Natural killer cell treated with Interleukin-12 subunit alpha and Interleukin-12 subunit beta and Interleukin-15 and Interleukin-18, amount 100 ng/mL, for 72 hours (primary cell): ENCODE data around the gene BAIAP2. TPM values are rescaled to one million over a fixed set of nuclear protein-coding genes. Genes with fewer than 3 reads are reported as not detected.

ENCODE experiments used
- ATAC-seq, 2 donors: fragments of 150-1000 bp; cut with Tn5 transposase in 1 of 2; sonication (Bioruptor Pico), chemical (Tn5 transposase) in 1 of 2; 2 replicates each; pipeline ENCODE4 v1.10.0; 2021
- DNase-seq: peaks from one replicate; pipeline ENCODE4 v3.0.0; 2022; ENCODE audit warnings: low spot score
- H3K27ac Mint-ChIP-seq, 2 donors: 1 replicate in 1 of 2; 2 replicates in 1 of 2; pipeline ENCODE4 v1.8.0; 2022; ENCODE audit warnings: mixed read lengths in 2 of 2, mild to moderate bottlenecking in 1 of 2, moderate library complexity in 1 of 2
- H3K27me3 Mint-ChIP-seq, 2 donors: 1 replicate in 1 of 2; 2 replicates in 1 of 2; pipeline ENCODE4 v1.8.0; 2022; ENCODE audit warnings: mixed read lengths in 2 of 2
- H3K36me3 Mint-ChIP-seq: one replicate; pipeline ENCODE4 v1.8.0; 2022; ENCODE audit warnings: mixed read lengths
- H3K4me1 Mint-ChIP-seq, 2 donors: 1 replicate in 1 of 2; 2 replicates in 1 of 2; pipeline ENCODE4 v1.8.0; 2022; ENCODE audit warnings: low read depth in 2 of 2, mixed read lengths in 2 of 2, mild to moderate bottlenecking in 1 of 2
- H3K4me3 Mint-ChIP-seq: one replicate; pipeline ENCODE4 v1.8.0; 2022; ENCODE audit warnings: mixed read lengths
- H3K9me3 Mint-ChIP-seq: 2 replicates; pipeline ENCODE4 v1.8.0; 2022; ENCODE audit warnings: mixed read lengths
- total RNA-seq, 2 donors: library from RNA; stranded (reverse); gene quantifications; one replicate each; pipeline ENCODE4 v1.2.3, GENCODE V29; 2022

The BAIAP2 gene
- total RNA-seq, 2 donors from 2014 or later, result 7.3 to 9.6 TPM

DNA sequence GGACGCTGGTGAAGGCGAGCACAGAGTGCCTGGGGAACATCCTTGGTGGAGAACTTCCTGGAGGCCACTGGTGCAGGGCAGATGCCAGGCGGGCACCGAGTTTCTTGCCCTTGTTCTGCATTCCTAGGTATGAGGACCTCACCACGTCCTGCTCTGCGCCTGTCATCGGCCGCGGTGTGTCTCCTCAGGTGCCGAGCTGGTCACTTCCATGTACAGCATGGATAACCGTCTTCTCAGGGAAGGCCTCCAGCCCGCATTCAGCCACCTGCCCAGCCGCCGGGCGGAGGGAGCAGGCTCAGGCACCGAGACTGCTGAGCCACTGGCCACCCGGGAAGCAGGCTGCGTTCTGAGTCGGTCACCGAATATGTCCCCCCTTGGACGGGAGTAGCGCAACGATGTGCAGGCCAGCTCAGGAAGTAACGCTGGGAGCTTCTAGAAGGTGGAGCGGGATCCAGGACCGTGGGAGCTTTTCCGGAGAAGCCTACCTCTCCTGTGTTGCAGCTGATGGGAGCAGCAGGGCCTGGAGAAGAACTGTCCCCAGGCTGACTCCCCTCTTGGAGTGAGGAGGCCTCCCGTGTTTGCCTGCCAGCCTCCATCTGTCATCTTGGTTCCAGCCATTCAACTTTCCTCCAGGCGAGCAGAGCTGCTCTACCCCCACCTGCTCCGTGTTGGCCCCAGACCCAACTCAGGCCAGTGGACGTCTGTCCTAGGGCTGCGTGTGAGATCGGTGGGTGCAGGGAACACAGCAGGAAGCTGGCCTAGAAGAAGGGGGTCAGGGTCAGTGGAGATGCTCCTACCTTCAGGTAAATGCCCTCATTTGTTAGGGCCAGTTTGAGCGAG lies 2.1 kb upstream of the BAIAP2 start:
- no peak for DNase-seq
- Mint-ChIP-seq H3K4me1 (peaks cover 6 to 7% of the 10 kb centered on the region in 2 donors), H3K4me3 (peak overlapping the region; percentile 65), H3K27me3 (peaks cover 8 to 12% of the 10 kb centered on the region in 2 donors), H3K27ac (no peak overlapping the region), H3K9me3 (no peaks in the 10 kb centered on the region), H3K36me3 (no peaks in the 10 kb centered on the region)
- ATAC-seq, result no peak

GRCh38 chr17:81033535-81034167 lies 1.3 kb upstream of the BAIAP2 start:
- no peaks in the 10 kb centered on the region for H3K9me3 Mint-ChIP-seq
- H3K4me1 Mint-ChIP-seq, result peaks cover 6 to 7% of the 10 kb centered on the region in 2 donors
- peak overlapping the region; percentile 75 for H3K4me3 Mint-ChIP-seq
- ATAC-seq, result no peak
- H3K27ac Mint-ChIP-seq, result no peak overlapping the region
- H3K27me3 Mint-ChIP-seq, result peaks cover 8 to 12% of the 10 kb centered on the region in 2 donors
- H3K36me3 Mint-ChIP-seq, result no peaks in the 10 kb centered on the region
- DNase-seq, result no peak

DNA sequence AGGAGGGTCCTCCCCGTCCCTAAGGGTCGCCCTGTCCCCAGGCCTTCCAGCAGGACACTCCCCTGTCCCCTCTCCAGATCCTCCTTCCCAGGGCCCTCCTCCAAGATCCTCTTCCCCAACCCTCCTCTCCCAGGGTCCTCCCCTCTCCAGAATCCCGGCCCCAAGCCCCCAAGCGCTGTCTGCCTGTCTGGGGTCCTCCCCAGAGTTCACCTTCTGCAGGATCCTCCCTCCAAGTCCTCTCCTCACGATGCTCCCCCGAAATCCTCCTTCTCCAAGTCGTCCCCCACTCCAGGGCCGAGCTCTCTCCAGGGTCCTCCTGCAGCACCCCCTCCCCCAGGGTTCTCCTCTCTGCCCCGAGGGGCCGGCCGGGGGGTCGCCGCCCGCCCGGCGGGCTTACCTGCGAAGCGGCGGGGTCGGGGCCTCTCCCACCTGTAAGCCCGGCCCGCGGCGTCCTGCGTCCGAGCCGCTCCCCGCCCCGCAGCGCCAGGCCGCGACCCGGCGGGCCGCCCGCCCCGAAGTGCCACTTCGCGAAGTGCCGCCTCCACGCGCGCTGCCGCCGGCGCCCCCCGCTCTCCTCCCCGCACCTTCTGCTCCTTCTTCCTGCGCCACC lies 678 bp upstream of the BAIAP2 start:
- Mint-ChIP-seq H3K27me3 (peaks cover 8 to 9% of the 10 kb centered on the region in 2 donors), H3K9me3 (no peaks in the 10 kb centered on the region), H3K36me3 (no peaks in the 10 kb centered on the region), H3K4me3 (peak overlapping the region; percentile 75), H3K4me1 (peaks cover 6 to 7% of the 10 kb centered on the region in 2 donors), H3K27ac (no peak overlapping the region)
- ATAC-seq (peak in 1 of 2 donors; percentile 22), DNase-seq (no peak)

DNA sequence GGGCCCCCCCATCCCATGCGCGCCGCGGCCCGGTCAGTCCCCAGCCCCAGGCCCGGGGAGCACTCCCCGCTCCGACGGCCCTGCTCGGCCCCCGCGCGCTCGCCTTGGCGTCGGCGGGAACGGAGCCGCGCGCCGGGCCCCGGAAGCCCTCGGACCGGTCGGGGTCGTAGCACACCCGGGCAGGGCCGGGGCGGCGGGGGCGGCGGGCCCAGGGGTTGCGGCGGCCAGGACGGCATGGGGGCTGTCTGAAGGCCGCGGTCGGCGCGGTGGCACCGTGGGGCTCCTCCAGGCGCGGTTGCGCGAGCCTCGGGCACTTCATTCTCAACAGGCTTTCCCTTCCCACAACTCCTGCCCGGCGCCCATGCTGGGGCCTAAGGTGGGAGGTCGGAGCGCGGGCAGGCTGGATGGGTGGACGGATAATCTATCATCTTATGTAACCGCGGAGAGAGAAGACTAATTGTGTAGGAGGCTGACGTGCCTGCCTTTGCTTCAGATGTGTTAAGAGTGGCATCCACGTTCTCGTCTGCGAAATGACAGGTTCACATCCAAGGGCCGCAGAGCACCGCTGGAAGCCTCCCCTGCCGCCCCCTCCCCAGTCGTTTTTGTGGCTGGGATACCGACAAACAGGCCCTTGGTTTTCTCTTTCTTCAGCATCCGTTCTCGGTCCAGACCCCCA lies 708 bp downstream of the BAIAP2 start:
- DNase-seq, result peak; percentile 68
- no peaks in the 10 kb centered on the region for H3K9me3 Mint-ChIP-seq
- peak overlapping the region in 1 of 2 donors; percentile 59 for H3K27ac Mint-ChIP-seq
- ATAC-seq, result no peak
- H3K4me3 Mint-ChIP-seq, result peak overlapping the region; percentile 77
- H3K36me3 Mint-ChIP-seq, result no peaks in the 10 kb centered on the region
- peaks cover 6 to 7% of the 10 kb centered on the region in 2 donors for H3K4me1 Mint-ChIP-seq
- H3K27me3 Mint-ChIP-seq, result peaks cover 8 to 9% of the 10 kb centered on the region in 2 donors

DNA sequence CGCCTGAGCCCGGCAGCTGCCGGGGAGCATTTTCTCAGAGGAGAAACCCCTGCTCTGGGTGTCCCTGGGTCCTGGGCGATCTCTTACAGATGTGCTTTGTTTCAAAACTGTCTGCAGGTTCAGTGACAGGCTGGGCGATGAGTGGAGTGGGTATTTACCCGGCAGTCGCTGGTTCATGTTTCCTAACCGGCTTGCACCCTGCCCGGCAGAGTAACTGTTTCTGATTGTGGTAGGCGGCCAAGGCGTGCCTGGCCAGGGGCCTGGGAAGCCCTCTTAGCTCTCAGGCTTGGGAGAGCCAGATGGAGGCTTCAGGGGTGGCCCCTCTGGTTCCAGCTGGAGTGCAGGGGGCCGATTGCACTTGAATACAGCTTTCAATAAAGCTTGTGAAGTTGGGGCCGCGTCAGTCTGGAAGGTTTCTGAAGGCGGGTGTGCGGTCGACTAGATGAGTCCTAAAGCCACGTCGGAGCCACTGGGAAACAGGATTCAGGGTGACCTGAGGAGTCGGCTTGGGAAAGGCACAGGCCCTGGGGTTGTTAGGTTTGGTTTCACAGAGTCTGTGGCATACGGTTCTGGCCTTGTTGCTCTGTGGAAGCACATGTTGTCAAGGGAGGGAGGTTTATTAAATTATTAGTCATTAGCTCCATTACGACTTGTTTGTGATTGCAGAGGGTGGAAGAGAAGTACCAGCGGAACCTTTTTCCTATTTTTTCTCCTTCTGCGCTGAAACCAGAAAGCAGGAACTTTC lies 1.4 kb downstream of the BAIAP2 start:
- Mint-ChIP-seq H3K9me3 (no peaks in the 10 kb centered on the region), H3K4me1 (peaks cover 6 to 7% of the 10 kb centered on the region in 2 donors), H3K27ac (peak overlapping the region in 1 of 2 donors; percentile 59), H3K4me3 (peak overlapping the region; percentile 77), H3K36me3 (no peaks in the 10 kb centered on the region), H3K27me3 (peaks cover 8 to 9% of the 10 kb centered on the region in 2 donors)
- DNase-seq, result no peak
- ATAC-seq, result no peak

DNA sequence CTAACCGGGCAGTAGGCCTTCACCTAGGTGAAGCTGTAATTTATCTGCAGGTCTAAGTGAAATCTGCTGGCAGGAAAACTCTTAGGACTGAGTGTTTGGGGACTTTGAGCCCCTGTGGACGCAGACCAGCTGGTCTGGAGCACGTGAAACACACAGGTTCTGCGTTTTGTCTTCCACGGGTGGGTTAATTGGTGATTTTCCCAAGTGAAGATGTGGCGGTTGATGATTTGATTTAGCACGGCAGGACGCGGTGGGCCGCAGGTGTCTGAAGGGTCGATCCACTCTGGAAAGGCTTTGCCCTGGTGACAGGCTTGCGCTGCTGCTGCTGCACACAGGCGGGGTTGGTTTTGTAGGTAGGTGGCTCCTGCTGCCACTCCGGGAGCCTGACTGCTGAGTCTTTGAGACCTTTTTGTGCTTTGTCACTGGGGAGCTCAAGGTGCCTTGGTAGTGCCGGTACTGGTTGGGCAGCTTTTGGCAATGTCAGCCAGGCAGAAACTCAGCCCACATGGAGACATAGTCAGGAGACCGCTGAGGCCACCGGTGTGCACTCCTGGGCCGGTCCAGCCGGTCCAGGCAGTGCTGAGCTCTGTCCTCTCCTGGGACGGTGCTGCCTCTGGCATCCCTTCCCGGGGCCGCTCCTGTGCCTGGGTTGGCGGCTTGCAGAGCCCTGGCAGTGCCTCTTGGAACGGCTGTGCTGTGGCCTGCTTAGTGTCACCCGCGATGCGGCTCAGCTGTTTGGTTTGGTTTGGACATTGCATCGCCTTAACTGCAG lies 2.3 kb downstream of the BAIAP2 start:
- H3K36me3 Mint-ChIP-seq, result no peaks in the 10 kb centered on the region
- H3K27me3 Mint-ChIP-seq, result peaks cover 8 to 9% of the 10 kb centered on the region in 2 donors
- no peaks in the 10 kb centered on the region for H3K9me3 Mint-ChIP-seq
- H3K4me3 Mint-ChIP-seq, result peak overlapping the region; percentile 77
- H3K27ac Mint-ChIP-seq, result no peak overlapping the region
- DNase-seq (no peak), ATAC-seq (no peak)
- peaks cover 6 to 7% of the 10 kb centered on the region in 2 donors for H3K4me1 Mint-ChIP-seq

DNA sequence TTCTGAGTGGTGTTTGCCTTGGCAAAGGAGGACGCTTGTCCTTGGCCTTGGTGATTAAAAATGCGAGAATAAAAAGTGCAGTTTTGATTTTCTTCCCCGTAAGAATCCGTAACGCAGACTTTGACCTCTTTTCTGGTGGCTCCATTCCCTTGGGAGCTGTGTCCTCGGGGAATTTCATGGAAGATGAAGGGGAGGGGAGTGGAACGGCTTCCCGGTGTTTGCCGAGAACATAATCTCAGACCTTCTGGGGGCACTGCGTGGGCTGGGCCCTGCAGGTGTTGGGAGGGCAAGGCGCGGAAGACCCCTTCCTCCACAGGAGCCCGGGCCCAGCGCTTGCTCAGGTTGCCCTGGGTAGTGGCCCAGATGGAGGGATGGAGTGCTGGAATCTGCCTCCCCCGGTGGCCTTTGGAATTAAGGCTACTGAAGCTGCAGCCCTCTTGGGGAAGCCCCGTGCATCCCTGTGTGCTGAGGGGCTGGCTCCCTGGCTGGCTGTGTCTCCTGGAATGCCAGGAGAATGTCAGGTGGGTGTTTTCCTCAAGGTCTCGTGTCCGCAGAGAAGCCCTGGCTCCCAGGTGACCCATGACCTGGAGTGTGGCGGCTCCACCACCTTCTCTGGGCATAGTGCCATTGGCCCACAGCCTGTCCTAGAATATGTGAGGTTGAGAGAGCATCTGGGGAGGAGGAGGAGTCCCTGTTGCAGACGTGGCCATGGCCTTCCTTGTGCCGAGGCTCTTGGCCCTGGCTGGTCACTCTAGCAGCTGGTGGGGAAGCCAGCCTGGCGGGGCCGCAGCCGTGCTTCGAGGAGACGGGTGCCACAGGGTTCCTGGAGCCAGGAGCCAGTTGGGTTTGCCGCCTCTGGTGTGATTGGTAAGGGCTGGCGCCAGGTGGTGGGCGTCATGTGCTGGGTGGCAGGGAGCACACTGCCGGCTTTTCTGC lies 3.1 kb downstream of the BAIAP2 start:
- H3K36me3 Mint-ChIP-seq, result no peaks in the 10 kb centered on the region
- H3K27ac Mint-ChIP-seq, result no peak overlapping the region
- H3K27me3 Mint-ChIP-seq, result peaks cover 8% of the 10 kb centered on the region in 2 donors
- H3K4me3 Mint-ChIP-seq, result no peak overlapping the region
- no peaks in the 10 kb centered on the region for H3K9me3 Mint-ChIP-seq
- DNase-seq (no peak), ATAC-seq (no peak)
- peaks cover 6% of the 10 kb centered on the region in 2 donors for H3K4me1 Mint-ChIP-seq

DNA sequence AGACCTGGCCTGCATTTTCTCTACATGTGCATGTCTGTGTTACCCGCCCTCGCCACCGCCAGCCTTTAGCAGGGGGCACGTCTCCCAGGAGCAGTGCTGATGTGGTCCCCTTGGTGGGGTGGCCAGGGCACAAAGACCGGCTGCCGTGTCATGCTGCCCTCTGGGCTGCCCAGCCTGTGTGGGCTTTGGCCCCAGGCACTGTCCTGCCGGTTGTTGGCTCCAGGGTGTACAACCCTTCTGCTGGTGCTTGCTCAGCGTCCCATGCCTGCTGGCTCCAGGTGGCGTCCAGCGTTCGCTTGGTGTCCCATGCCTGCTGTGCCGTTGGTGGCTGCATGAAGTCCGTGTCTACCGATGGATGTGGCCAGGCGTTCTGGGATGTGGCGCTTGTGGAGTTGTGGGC lies 4.1 kb downstream of the BAIAP2 start:
- no peak for ATAC-seq
- no peaks in the 10 kb centered on the region for H3K9me3 Mint-ChIP-seq
- no peak overlapping the region for H3K27ac Mint-ChIP-seq
- peaks cover 4 to 8% of the 10 kb centered on the region in 2 donors for H3K27me3 Mint-ChIP-seq
- no peak for DNase-seq
- H3K36me3 Mint-ChIP-seq, result no peaks in the 10 kb centered on the region
- no peak overlapping the region for H3K4me3 Mint-ChIP-seq
- peaks cover 1 to 3% of the 10 kb centered on the region in 2 donors for H3K4me1 Mint-ChIP-seq

DNA sequence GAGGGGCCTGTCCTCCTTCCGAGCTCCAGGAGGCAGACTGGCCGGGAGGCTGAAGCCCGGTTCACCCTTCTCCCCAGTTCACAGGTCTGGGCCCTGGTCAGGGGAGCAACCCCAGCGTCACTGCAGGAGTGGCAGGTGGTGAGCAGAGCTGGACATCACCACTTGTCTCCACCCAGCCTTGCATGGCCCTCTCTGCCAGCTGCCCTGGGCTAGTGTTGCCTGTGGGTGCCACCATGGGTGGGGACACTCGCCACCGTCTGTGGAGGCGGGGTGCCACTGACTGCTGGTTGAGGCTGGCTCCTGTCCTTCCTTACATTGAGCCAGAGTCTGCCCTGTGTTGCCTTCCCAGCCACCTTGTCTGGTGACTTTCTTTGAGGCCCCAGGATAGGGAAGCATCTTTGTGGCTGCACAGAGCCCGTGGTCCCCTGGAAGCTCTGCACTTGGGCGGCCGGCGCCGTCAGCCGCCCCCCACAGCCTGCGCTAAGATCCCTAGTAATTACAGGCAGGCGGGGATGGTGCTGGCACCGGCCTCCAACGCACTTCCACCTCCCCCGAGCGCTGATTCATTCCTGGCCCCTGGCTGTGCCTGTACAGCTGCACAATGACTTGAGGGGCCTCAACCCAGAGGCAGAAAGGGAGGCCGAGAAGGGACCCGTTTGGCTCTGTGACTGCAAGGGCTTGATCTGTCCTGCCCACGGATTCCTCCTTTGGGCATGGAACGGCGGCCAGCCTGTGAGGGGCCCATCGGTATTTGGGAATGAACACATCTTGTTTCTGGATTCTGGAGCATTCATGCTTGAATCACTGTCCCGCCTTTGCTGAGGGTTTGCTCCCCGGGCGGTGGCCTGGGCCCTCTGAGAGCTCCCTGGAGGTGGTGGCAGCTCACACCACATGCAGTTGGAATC lies 5.2 kb downstream of the BAIAP2 start:
- no peak overlapping the region for H3K4me3 Mint-ChIP-seq

GRCh38 chr17:81040791-81041337 lies 5.9 kb downstream of the BAIAP2 start:
- ATAC-seq (peak in 1 of 2 donors; percentile 18), DNase-seq (no peak)
- H3K27me3 Mint-ChIP-seq, result peaks cover 4 to 8% of the 10 kb centered on the region in 2 donors
- H3K9me3 Mint-ChIP-seq, result no peaks in the 10 kb centered on the region
- peaks cover 0 to 9% of the 10 kb centered on the region in 2 donors for H3K4me1 Mint-ChIP-seq
- H3K36me3 Mint-ChIP-seq, result no peaks in the 10 kb centered on the region
- H3K27ac Mint-ChIP-seq, result no peak overlapping the region
- no peak overlapping the region for H3K4me3 Mint-ChIP-seq

More for the DNA sequence above, 5.2 kb downstream of the BAIAP2 start:
- no peaks in the 10 kb centered on the region for H3K9me3 Mint-ChIP-seq
- no peak for ATAC-seq
- no peak for DNase-seq
- no peaks in the 10 kb centered on the region for H3K36me3 Mint-ChIP-seq
- H3K27me3 Mint-ChIP-seq, result peaks cover 4 to 8% of the 10 kb centered on the region in 2 donors
- H3K4me1 Mint-ChIP-seq, result peaks cover 0 to 9% of the 10 kb centered on the region in 2 donors
- no peak overlapping the region for H3K27ac Mint-ChIP-seq

DNA sequence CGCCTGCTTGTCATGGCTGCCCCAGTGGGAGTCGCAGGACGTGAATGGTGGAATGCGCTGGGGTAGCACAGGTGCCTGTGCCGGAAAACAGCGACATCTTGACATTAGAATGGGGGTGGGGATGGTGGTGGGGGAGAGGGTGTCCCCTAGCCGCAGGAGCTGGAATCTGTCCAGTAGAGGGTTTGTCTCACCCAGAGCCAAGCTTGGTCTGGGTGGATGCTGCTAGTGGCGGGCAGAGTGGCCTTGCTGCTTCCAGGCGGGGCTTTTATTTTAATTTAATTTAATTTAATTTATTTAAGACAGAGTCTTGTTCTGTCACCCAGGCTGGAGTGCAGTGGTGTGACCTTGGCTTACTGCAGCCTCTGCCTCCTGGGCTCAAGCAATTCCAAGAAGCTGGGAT lies 7.7 kb downstream of the BAIAP2 start:
- no peak for ATAC-seq
- no peaks in the 10 kb centered on the region for H3K36me3 Mint-ChIP-seq
- no peaks in the 10 kb centered on the region for H3K9me3 Mint-ChIP-seq
- no peak overlapping the region for H3K27ac Mint-ChIP-seq
- H3K4me3 Mint-ChIP-seq, result no peak overlapping the region
- no peak for DNase-seq
- H3K27me3 Mint-ChIP-seq, result no peaks in the 10 kb centered on the region
- peaks cover 0 to 13% of the 10 kb centered on the region in 2 donors for H3K4me1 Mint-ChIP-seq
